Activated B cell treated with CpG ODN at 0.5 μM for 24 hours (primary cell): Measurements from ENCODE around the gene STARD5. TPM values are rescaled to one million over a fixed set of nuclear protein-coding genes. Genes with fewer than 3 reads are reported as not detected.

Source experiments
- ATAC-seq: fragments of 200-7000 bp; cut with Tn5 transposase; one replicate; pipeline ENCODE4 v1.10.0; 2021; ENCODE audit warnings: low read depth, mild to moderate bottlenecking, moderate library complexity
- CTCF ChIA-PET: fragments of 350-600 bp; sonication (Branson Sonifier 250); formaldehyde crosslinking; loops from one replicate; lab custom pipeline; 2021; ENCODE audit warnings: antibody characterized with exemption; lab: Charles Lee
- POLR2A ChIA-PET: fragments of 350-600 bp; sonication (Branson Sonifier 250); formaldehyde crosslinking; loops from one replicate; lab custom pipeline; 2021; ENCODE audit warnings: antibody characterized with exemption; lab: Charles Lee
- DNase-seq: peaks from one replicate; pipeline ENCODE4 v3.0.0; 2022
- H3K27ac Mint-ChIP-seq: one replicate; pipeline ENCODE4 v1.8.0; 2020; ENCODE audit warnings: mixed read lengths
- H3K27me3 Mint-ChIP-seq: one replicate; pipeline ENCODE4 v1.8.0; 2021; ENCODE audit warnings: mixed read lengths
- H3K36me3 Mint-ChIP-seq: one replicate; pipeline ENCODE4 v1.8.0; 2021; ENCODE audit warnings: low read depth, mixed read lengths
- H3K4me1 Mint-ChIP-seq: one replicate; pipeline ENCODE4 v1.8.0; 2021; ENCODE audit warnings: mixed read lengths
- H3K4me3 Mint-ChIP-seq: one replicate; pipeline ENCODE4 v1.8.0; 2020; ENCODE audit warnings: mild to moderate bottlenecking, mixed read lengths
- H3K9me3 Mint-ChIP-seq: one replicate; pipeline ENCODE4 v1.8.0; 2020; ENCODE audit warnings: mixed read lengths
- CTCF ChIP-seq: fragments of 200-600 bp; IDR thresholded peaks from one replicate; pipeline ENCODE4 v1.8.0; 2022; ENCODE audit warnings: antibody characterized with exemption, mild to moderate bottlenecking
- intact Hi-C: fragments of 100-400 bp; cut with micrococcal nuclease; formaldehyde crosslinking; loops from one replicate; pipeline ENCODE4 v1.15.1; 2024
- total RNA-seq: library from RNA; stranded (reverse); gene quantifications from 2 replicates; pipeline ENCODE4 v1.2.3, GENCODE V29; 2022

STARD5 gene
- total RNA-seq, 1 donor from 2014 or later: 14.3 TPM

- Mint-ChIP-seq H3K4me3 (no peak overlapping the region), H3K4me1 (peaks cover 10% of the 10 kb centered on the region), H3K9me3 (no peaks in the 10 kb centered on the region), H3K36me3 (no peaks in the 10 kb centered on the region), H3K27ac (no peak overlapping the region), H3K27me3 (no peaks in the 10 kb centered on the region)
- ChIA-PET CTCF (interaction anchor here (0.9 to 9.4 kb wide), 7 partner anchors 64 to 230 kb away, joined by 3 to 158 read pairs (median 4); no protein-coding TSS in a partner anchor), POLR2A (no interaction called here)
- DNase-seq: no peak
- intact Hi-C loops: no loop called here
- ATAC-seq: no peak
- TF ChIP-seq CTCF: no peak
These were observed 14.4 kb upstream of the STARD5 start for GRCh38 chr15:81338170-81339007.

- Mint-ChIP-seq H3K36me3 (no peaks in the 10 kb centered on the region), H3K4me3 (no peak overlapping the region), H3K27ac (no peak overlapping the region), H3K4me1 (peaks cover 10% of the 10 kb centered on the region), H3K9me3 (no peaks in the 10 kb centered on the region), H3K27me3 (no peaks in the 10 kb centered on the region)
- TF ChIP-seq CTCF: no peak
- CTCF ChIA-PET: interaction anchor here (0.9 to 9.4 kb wide), 5 partner anchors 58 to 182 kb away, joined by 3 to 158 read pairs (median 6); no protein-coding TSS in a partner anchor
- DNase-seq (no peak), ATAC-seq (no peak)
- intact Hi-C loops: no loop called here
- POLR2A ChIA-PET: no interaction called here
These were observed 13.8 kb upstream of the STARD5 start for GRCh38 chr15:81337713-81338157.

GRCh38 chr15:81337241-81337640, 13.3 kb upstream of the STARD5 start:
- Mint-ChIP-seq H3K4me3 (no peak overlapping the region), H3K9me3 (no peaks in the 10 kb centered on the region), H3K4me1 (peaks cover 10% of the 10 kb centered on the region), H3K27ac (no peak overlapping the region), H3K36me3 (no peaks in the 10 kb centered on the region), H3K27me3 (no peaks in the 10 kb centered on the region)
- DNase-seq (no peak), ATAC-seq (no peak)
- POLR2A ChIA-PET: interaction anchor here (0.8 to 1.5 kb wide), 2 partner anchors 35 to 45 kb away, joined by 3 read pairs; no protein-coding TSS in a partner anchor
- no peak for TF ChIP-seq CTCF
- CTCF ChIA-PET: interaction anchor here (0.6 to 9.4 kb wide), 14 partner anchors 16 to 229 kb away, joined by 3 to 158 read pairs (median 5); no protein-coding TSS in a partner anchor
- intact Hi-C loops: no loop called here

GRCh38 chr15:81336568-81336967, 12.6 kb upstream of the STARD5 start:
- no peak for TF ChIP-seq CTCF
- intact Hi-C loops: loop anchor here (1.0 kb wide), 3 partner anchors 61 to 230 kb away; no protein-coding TSS in a partner anchor
- H3K27me3 Mint-ChIP-seq: no peaks in the 10 kb centered on the region
- H3K9me3 Mint-ChIP-seq: no peaks in the 10 kb centered on the region
- ChIA-PET POLR2A (interaction anchor here (0.8 to 1.5 kb wide), 2 partner anchors 35 to 44 kb away, joined by 3 read pairs; no protein-coding TSS in a partner anchor), CTCF (interaction anchor here (0.6 to 9.4 kb wide), 17 partner anchors 17 to 286 kb away, joined by 3 to 158 read pairs (median 5); no protein-coding TSS in a partner anchor)
- ATAC-seq (peak; percentile 61), DNase-seq (no peak)
- no peaks in the 10 kb centered on the region for H3K36me3 Mint-ChIP-seq
- H3K4me1 Mint-ChIP-seq: peaks cover 12% of the 10 kb centered on the region
- H3K4me3 Mint-ChIP-seq: no peak overlapping the region
- H3K27ac Mint-ChIP-seq: no peak overlapping the region

GRCh38 chr15:81335631-81336030, 11.7 kb upstream of the STARD5 start:
- Mint-ChIP-seq H3K9me3 (no peaks in the 10 kb centered on the region), H3K4me3 (no peak overlapping the region), H3K27ac (no peak overlapping the region), H3K27me3 (no peaks in the 10 kb centered on the region), H3K4me1 (peaks cover 22% of the 10 kb centered on the region), H3K36me3 (no peaks in the 10 kb centered on the region)
- no peak for DNase-seq
- ChIA-PET POLR2A (interaction anchor here (0.8 to 1.5 kb wide), 5 partner anchors 33 to 60 kb away, joined by 3 to 9 read pairs (median 3); no protein-coding TSS in a partner anchor), CTCF (interaction anchor here (1.0 to 9.4 kb wide), 7 partner anchors 43 to 181 kb away, joined by 3 to 158 read pairs (median 5); no protein-coding TSS in a partner anchor)
- intact Hi-C loops: loop anchor here (1.0 kb wide), 3 partner anchors 60 to 229 kb away; no protein-coding TSS in a partner anchor
- no peak for TF ChIP-seq CTCF
- no peak for ATAC-seq
